Measurements from ENCODE around the gene CRHR1.
A peak's percentile ranks its signal among the peaks of the same experiment; 100 is the strongest.
"Not testable (repeated sequence)": the region's sequence is repeated elsewhere in the genome, so short reads cannot be mapped to it uniquely, and the experiment has no call there.

The CRHR1 gene

GRCh38 chr17:45784293-45784740 is at the start of gene CRHR1:
CRHR1 (plus strand) TSS chr17:45784320; CDS start chr17:45784545, 225 bp downstream.
- no peak for DNase-seq

- no peak for DNase-seq
These were observed 49.5 kb upstream of the CRHR1 start for GRCh38 chr17:45734598-45734997.

DNA sequence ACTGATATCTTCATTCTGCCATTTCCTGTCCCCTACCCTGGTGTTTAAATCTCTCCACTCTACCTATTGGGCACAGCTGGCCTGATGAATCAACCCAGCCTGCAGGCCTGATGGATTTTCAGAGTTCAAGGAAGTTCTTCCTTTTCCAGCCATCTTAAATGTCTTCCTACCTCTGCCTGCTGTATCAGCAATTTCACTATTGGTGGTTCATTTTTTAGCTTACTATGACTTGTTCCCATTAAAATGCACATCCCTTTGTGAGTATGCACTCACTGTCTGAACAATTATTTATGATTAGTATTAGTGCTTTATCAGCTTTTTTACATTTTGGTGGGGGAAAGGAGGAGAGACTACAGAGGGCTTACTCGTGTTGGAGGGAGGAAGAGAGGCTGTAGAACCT is 48.6 kb upstream of the CRHR1 start:
- DNase-seq = no peak

DNA sequence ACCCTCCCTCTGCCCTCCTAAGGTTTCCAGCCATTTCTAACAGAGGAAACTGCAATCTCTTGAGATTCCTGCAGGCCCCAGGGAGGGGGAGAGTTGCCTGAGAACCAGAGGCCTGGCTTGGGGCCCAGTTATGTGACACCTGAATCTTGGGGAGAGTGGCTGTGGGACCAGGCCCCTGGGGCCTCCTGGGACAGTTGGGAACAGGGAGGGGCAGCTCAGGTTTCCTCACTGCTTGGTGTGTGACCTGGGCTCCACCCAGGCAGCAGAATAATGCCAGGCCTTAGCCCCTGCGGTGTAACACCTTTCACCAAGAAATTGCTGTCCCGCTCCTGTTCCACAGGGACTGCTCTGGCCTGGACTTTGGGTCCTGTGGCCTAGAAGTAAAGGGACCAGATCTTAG is 44.3 kb upstream of the CRHR1 start:
- no peak for DNase-seq

DNA sequence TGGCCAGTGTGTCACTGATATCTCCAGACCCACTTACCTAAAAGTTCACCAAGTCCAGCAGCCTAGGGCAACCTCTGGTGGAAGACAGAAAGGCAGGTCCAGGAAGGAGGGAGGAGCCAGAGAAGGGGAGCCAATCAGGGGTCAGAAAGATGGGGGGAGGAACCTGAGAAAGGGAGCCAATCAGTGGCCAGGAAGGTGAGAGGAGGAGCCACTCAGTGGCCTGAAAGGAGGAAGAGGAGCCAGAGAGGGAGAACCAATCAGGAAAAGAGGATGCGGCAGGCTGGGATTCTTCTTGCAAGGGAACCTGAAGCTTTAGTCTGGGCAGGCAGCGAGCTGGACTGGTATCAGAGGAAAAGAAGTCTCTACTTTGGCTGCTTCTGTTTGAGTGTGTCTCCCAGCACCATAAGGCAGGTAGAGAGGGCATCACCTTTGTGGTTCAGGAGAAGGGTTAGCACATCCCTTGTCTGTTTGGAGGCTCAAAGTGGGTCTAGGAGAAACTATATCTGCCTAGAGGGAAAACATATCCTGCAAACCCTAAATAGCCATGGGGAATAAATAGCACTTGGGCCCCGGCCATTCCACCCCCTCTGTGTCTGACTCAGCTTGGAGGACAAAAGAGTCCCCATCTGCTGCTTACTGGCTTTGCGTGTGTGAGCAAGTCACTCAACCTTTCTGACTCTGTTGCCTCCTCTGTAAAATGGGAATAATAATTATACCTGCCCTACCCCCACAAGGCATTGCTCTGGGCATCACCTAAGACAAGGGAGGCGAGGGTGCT is 43.4 kb upstream of the CRHR1 start:
- DNase-seq = no peak

DNA sequence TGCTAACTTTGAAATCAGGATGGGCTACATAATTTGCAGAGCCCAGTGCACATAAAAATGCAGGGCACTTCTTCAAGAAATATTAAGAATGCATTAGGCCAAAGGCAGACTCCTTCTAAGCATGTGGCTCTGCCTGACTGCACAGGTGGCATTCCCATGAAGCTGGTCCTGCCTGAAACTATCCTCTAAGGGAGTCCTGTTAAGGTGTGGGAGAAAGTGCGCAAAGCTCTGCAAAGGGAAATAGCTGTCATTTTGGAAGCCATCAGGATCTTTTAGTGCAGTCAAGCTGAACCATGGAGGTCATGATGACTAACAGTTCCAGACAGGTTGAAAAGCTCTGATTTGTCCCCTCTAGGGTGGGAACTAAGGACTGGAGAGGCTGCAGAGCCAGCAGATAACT is 41.9 kb upstream of the CRHR1 start:
- no peak for DNase-seq

DNA sequence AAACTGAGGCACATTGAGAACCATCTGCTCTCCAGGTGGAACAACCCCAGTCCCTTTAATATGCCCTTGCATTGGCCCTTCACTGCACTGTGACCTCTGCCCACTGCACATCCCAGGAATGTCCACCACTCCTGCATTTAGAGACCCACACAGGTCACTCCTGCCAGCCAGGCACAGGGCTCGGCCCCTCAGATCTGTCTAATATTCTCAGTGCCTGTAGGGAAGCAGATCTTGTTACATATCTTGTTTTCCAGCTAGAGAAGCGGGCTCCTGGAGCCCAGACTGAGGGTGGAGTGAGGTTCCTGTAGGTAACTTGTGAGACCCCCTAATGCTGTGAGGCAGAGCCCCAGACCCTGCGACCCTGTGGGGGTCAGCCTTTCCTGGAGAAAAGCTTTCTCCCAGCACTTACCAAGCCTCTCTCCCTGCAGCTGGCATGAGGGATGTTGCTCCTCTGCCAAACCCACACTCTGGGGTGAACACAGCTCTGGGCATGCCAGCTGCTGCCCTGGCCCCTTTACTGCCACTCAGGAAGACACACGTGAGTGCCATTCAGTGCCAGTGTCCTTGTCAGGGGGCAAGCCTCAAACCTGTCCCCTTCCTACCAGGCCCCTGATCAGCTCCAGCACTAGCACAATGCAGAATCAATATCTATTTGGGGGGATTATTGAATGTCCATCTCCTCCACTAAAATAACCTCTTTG is 40.3 kb upstream of the CRHR1 start:
- DNase-seq = no peak

GRCh38 chr17:45744826-45745225 is 39.3 kb upstream of the CRHR1 start:
- DNase-seq = not testable (repeated sequence)

GRCh38 chr17:45745601-45746494 is 38.3 kb upstream of the CRHR1 start:
- no peak for DNase-seq

DNA sequence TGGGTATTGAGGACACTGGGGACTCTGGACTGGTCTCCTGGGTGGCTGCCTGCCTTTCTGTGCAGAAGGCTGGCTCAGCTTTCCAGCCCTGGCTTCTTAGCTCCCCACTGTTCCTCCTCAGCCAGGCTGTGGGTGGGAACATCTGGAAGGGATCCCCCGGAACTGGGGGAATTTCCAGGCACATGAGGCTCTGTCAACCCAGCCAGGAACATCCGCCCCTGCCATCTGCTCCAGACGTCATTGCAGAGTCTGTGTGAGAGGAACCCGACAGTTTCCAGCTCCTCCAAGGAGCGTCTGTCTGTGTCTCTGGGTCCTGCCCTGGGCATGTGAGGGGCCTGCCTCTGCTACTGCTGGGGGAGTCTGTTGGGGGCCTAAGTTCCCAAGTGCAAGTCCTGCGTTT is 36.2 kb upstream of the CRHR1 start:
- DNase-seq = no peak

DNA sequence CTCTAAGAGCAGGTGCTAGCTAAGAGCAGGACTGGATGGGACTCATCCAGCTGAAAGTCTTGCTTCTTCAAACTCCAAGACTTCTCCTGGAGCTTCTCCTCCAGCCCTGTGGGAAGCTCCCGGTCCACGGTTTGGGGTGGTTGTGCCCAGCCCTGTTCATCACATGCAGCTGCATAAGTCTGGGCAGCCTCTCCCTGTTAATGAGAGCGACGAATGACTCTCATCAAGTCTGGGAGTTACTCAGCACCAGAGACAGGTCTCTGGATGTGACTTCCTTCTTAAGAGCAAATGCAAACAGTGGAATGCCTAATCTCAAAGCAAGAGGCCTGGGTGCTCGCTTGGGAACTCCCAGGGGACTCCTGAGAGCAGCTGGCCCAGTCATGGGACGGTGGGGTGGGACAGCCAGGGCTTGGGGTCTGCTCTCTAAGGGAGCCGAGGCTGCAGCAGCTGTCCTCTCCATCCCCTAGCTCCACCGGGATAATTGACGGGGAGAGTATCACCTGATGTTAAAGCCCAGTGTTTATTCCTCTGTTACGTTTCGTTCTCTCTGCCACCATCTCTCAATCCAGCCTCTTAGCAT is 35.3 kb upstream of the CRHR1 start:
- no peak for DNase-seq

GRCh38 chr17:45749831-45750335 is 34.2 kb upstream of the CRHR1 start:
- no peak for DNase-seq

- no peak for DNase-seq
These were observed 33.2 kb upstream of the CRHR1 start for GRCh38 chr17:45750779-45751440.

- DNase-seq = no peak
These were observed 32.7 kb upstream of the CRHR1 start for GRCh38 chr17:45751466-45751865.

DNA sequence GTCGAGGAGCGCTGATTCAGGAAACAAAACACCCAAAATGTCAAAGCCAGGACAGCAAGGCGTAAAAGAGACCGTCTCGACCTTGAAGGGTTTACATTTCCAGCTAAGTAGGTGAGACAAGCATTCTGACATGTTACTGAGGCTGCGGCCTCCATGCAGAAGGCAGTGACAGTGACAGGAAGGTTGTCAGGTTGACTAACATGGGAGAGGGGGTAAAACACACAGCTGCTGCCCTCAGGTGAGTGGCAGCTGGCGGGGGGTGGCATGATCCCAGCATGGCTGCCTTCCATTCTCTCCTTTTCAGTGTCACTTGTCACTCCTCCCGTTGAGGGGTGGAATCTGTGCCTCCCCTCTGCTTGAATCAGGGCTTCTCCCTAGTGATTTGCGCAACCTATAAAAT is 31.9 kb upstream of the CRHR1 start:
- DNase-seq = no peak

DNA sequence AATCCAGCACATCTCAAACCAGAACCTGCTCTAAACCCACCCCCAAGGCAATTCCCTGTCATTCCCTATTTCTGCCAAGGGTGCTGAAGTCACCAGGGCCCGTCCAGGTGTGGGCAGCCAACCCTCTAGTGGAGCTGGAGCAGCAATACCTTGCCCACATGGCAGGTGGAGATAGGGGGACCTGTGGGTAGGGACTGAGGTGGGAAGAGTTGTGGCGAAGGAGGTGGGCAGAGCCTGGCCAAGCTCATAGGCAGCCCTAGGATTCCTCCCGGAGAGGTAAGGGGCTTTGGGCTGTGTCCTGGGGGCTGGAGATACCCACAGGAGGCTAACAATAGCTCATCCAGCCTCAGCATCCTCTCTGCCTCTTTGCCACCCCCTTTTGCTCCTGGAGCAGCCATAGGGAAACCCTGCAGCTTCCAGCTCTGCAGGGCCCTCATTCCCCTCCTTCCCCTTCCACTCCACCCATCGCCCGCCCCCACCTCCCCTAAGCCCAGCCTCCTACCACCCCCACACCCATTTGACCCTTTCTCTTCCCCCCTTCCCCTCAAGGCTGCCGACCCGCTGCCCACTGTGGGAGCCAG is 30.4 kb upstream of the CRHR1 start:
- no peak for DNase-seq

GRCh38 chr17:45755050-45755449 is 29.1 kb upstream of the CRHR1 start:
- DNase-seq = no peak

- peak; percentile 23 for DNase-seq
These were observed 27.7 kb upstream of the CRHR1 start for GRCh38 chr17:45756266-45756991.

- no peak for DNase-seq
These were observed 26.5 kb upstream of the CRHR1 start for GRCh38 chr17:45757431-45758218.

- DNase-seq = no peak
These were observed 25.6 kb upstream of the CRHR1 start for GRCh38 chr17:45758544-45758943.
